ENCODE data around the gene PRDX2. TPM values are rescaled to one million over a fixed set of nuclear protein-coding genes. Genes with fewer than 3 reads are reported as not detected.

The PRDX2 gene
- total and polyA plus RNA-seq, 2 of the 4 experiments (the other 2 are of a cell fraction): 371 to 378 TPM

- TF ChIP-seq MAFK (IDR thresholded peaks at IDR 0.05; ENCODE audit: low read depth, low read length) (no peak), NFE2L2 (IDR thresholded peaks at IDR 0.05; ENCODE audit: low read depth, low read length) (no peak), BHLHE40 (IDR thresholded peaks at IDR 0.05; ENCODE audit: low read depth, low read length) (no peak), MAZ (IDR thresholded peaks at IDR 0.05; ENCODE audit: borderline replicate concordance, low read depth, low read length) (no peak), FOS (IDR thresholded peaks at IDR 0.05; ENCODE audit: low read depth, low read length) (no peak), CHD1 (IDR thresholded peaks at IDR 0.05; ENCODE audit: low read depth, low read length) (no peak)
- dilution Hi-C loops (cut with HindIII; ENCODE audit: low sequenced_read_pairs, unreplicated experiment): no loop called here
- ChIA-PET POLR2A (ENCODE audit: unreplicated experiment) (no interaction called here), CTCF (interaction anchor here (0.6 kb wide), 1 partner anchor 77 kb away, joined by 3 read pairs; no protein-coding TSS in a partner anchor)
- in situ Hi-C loops (cut with MboI; ENCODE audit: low sequenced_read_pairs): no loop called here
- Histone ChIP-seq H3K27ac (ENCODE audit: insufficient read depth, low read length) (no peak overlapping the region), H3K9ac (ENCODE audit: low read depth, low read length) (no peak overlapping the region), H4K91ac (ENCODE audit: insufficient read depth, low read depth, low read length) (no peak overlapping the region), H4K5ac (ENCODE audit: low read depth, low read length) (no peak overlapping the region), H3K4ac (ENCODE audit: low read depth, low read length) (no peak overlapping the region), H3K27me3 (ENCODE audit: control insufficient read depth, insufficient read depth, low read length) (peaks cover 40% of the 10 kb centered on the region), H3K14ac (replicated peaks; ENCODE audit: low read depth, low read length) (no peak overlapping the region), H3K79me1 (ENCODE audit: low read depth in 1 of 2, low read length in 2 of 2) (no peaks in the 10 kb centered on the region), H2AFZ (replicated peaks; ENCODE audit: low read length, poor library complexity) (no peak overlapping the region), H3K4me1 (ENCODE audit: control insufficient read depth, insufficient read depth, low read length) (peaks cover 4% of the 10 kb centered on the region; the same call in 1 of the 2 replicates), H3K56ac (ENCODE audit: extremely low read depth, insufficient read depth, low read length) (no peak overlapping the region), H4K8ac (ENCODE audit: low read depth in 2 of 2, low read length in 2 of 2) (no peak overlapping the region), H3K23ac (ENCODE audit: low read depth, low read length) (no peak overlapping the region), H3K18ac (ENCODE audit: low read depth, low read length) (no peak overlapping the region), H2BK120ac (ENCODE audit: low read depth, low read length) (no peak overlapping the region), H2AK5ac (ENCODE audit: low read depth, low read length) (no peak overlapping the region), H3K4me3 (ENCODE audit: insufficient read depth, low read depth, low read length) (no peak overlapping the region), H2BK5ac (ENCODE audit: low read depth, low read length, poor library complexity, severe bottlenecking) (no peak overlapping the region), H4K20me1 (ENCODE audit: insufficient read depth, low read length) (0 out of 2 replicates have a peak, but pooled peaks cover 3% of the 10 kb centered on the region), H2BK20ac (ENCODE audit: low read depth, low read length) (no peak overlapping the region), H3K9me3 (ENCODE audit: control insufficient read depth, insufficient read depth, low read length) (no peaks in the 10 kb centered on the region), H2BK15ac (ENCODE audit: low read depth, low read length) (no peak overlapping the region), H3K4me2 (ENCODE audit: low read depth, low read length) (no peak overlapping the region), H3K36me3 (ENCODE audit: control insufficient read depth, insufficient read depth, low read length) (no peaks in the 10 kb centered on the region), H2AK9ac (replicated peaks; ENCODE audit: low read depth, low read length, poor library complexity) (no peak overlapping the region), H3K9me1 (ENCODE audit: insufficient read depth, low read length) (peaks cover 8% of the 10 kb centered on the region; the same call in 1 of the 2 replicates)
- no TSS peak for BruUV-seq (replicated peaks)
- intact Hi-C loops (cut with micrococcal nuclease): no loop called here
- no peak for DNase-seq
- no peak for ATAC-seq (ENCODE audit: low read depth)
- 85% methylated on average over 14 of the region's 18 CpGs; no CpG with 5 or more reads in 1 of the 2 experiments for WGBS, 2 experiments (ENCODE audit: extremely low coverage in 2 of 2, insufficient read length in 1 of 2)
Measured at GRCh38 chr19:12842511-12842910, 40.9 kb upstream of the PRDX2 start.
